Upper lobe of right lung (tissue), 1 donor: Measurements from ENCODE around the gene PARD3B. TPM values are rescaled to one million over a fixed set of nuclear protein-coding genes. Genes with fewer than 3 reads are reported as not detected.
"Not testable (repeated sequence)": the region's sequence is repeated elsewhere in the genome, so short reads cannot be mapped to it uniquely, and the experiment has no call there.

Experiments
- ATAC-seq: fragments of 200-7000 bp; cut with Tn5 transposase; one replicate; pipeline ENCODE4 v1.9.1; 2020; ENCODE audit warnings: mild to moderate bottlenecking, moderate library complexity
- DNase-seq: peaks from one replicate; pipeline ENCODE4 v3.0.0-alpha.2; 2020
- H3K27ac ChIP-seq: fragments of 200-600 bp; one replicate; pipeline ENCODE4 v1.8.0; 2022
- H3K27me3 ChIP-seq: fragments of 200-600 bp; one replicate; pipeline ENCODE4 v1.8.0; 2022; ENCODE audit warnings: mild to moderate bottlenecking
- H3K36me3 ChIP-seq: fragments of 200-600 bp; one replicate; pipeline ENCODE4 v1.8.0; 2022
- H3K4me1 ChIP-seq: fragments of 200-600 bp; one replicate; pipeline ENCODE4 v1.8.0; 2022
- H3K4me3 ChIP-seq: fragments of 200-600 bp; one replicate; pipeline ENCODE4 v1.8.0; 2022; ENCODE audit warnings: mild to moderate bottlenecking
- H3K9me3 ChIP-seq: fragments of 200-600 bp; one replicate; pipeline ENCODE4 v1.8.0; 2022
- intact Hi-C: fragments of 100-400 bp; cut with DNase I; formaldehyde crosslinking; loops from one replicate; pipeline ENCODE4 v1.11.0; 2022
- total RNA-seq: library from RNA; stranded (reverse); fragmentation: NEBNext Ultra II Directional; extraction: Animal tissue kit (Norgen Biotek cat#: 25700); gene quantifications from one replicate; pipeline ENCODE4 v1.2.1, GENCODE V29; 2021
- TF ChIP-seq, protein P1 (sequence below): fragments of 200-600 bp; IDR thresholded peaks from one replicate; pipeline ENCODE4 v1.8.0; 2022; ENCODE audit warnings: antibody characterized with exemption
- donor health status: DM: no; HTN: yes; CAD: no; lungs with severe emphysema.

PARD3B gene
- total RNA-seq, 1 donor from 2014 or later = 32.5 TPM

DNA sequence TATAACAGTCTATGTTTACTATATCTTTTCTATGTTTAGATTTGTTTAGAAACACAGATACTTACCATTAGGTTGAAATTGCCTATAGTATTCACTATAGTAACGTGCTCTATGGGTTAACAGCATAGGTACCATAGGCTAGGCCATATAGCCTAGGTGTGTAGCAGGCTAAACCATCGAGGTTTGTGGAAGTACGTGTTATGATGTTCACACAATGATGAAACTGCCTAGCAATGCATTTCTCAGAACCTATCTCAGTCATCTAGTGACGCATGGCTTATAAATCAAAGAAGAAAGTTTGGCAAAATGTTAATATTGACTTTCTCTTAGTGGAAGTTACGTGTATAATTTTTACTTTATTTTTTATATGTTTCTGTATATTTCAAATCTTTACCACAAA is 670.8 kb downstream of the PARD3B start:
- no peak overlapping the region for H3K27ac ChIP-seq
- intact Hi-C loops = no loop called here
- TF ChIP-seq, protein P1, sequence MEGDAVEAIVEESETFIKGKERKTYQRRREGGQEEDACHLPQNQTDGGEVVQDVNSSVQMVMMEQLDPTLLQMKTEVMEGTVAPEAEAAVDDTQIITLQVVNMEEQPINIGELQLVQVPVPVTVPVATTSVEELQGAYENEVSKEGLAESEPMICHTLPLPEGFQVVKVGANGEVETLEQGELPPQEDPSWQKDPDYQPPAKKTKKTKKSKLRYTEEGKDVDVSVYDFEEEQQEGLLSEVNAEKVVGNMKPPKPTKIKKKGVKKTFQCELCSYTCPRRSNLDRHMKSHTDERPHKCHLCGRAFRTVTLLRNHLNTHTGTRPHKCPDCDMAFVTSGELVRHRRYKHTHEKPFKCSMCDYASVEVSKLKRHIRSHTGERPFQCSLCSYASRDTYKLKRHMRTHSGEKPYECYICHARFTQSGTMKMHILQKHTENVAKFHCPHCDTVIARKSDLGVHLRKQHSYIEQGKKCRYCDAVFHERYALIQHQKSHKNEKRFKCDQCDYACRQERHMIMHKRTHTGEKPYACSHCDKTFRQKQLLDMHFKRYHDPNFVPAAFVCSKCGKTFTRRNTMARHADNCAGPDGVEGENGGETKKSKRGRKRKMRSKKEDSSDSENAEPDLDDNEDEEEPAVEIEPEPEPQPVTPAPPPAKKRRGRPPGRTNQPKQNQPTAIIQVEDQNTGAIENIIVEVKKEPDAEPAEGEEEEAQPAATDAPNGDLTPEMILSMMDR = no peak
- no peaks in the 10 kb centered on the region for H3K27me3 ChIP-seq
- H3K9me3 ChIP-seq = no peaks in the 10 kb centered on the region
- DNase-seq (no peak), ATAC-seq (no peak)
- H3K4me3 ChIP-seq = no peak overlapping the region
- H3K36me3 ChIP-seq = no peaks in the 10 kb centered on the region
- H3K4me1 ChIP-seq = no peaks in the 10 kb centered on the region

DNA sequence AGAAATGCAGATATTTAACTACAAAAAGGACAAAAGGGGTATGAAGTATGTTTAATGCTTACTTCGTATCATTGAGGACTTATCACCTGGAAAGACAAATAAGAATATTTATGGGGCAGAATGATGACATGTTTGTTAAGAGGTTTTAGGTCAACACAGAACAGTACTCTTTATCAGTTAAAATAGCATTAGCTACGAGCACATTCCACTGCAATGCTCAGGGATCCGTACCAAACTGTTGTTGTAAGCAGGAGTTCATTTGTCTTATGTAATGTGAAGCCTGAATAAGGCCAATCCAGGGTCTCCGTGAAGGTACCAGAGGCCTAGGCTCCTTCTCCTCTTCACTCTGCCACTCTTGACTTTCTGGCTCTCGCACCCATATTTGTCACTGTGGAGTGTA is 671.3 kb downstream of the PARD3B start:
- DNase-seq = no peak

DNA sequence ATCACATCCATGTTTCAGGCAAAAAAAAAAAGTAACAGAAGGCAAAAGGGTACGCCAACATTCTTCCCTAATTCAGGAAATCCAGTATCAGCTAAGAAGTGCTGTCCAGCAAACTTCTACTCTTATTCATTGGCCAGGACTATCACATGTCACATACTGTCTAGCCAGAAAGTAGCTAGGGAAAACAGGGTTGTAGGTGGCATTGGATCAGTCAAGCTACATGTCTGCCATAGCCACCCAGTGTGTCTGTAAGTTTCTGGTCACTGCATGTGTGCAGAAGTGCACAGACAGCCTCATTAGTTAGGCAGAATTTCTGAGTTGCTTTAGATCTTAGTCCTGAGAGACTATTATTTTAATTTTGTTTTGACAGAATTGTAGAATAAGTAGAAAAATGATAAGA is 671.7 kb downstream of the PARD3B start:
- no peaks in the 10 kb centered on the region for H3K27me3 ChIP-seq
- no peak for ATAC-seq
- DNase-seq = no peak
- no peaks in the 10 kb centered on the region for H3K36me3 ChIP-seq
- TF ChIP-seq, protein P1 = no peak
- H3K4me1 ChIP-seq = no peaks in the 10 kb centered on the region
- H3K27ac ChIP-seq = no peak overlapping the region
- H3K9me3 ChIP-seq = no peaks in the 10 kb centered on the region
- intact Hi-C loops = no loop called here
- no peak overlapping the region for H3K4me3 ChIP-seq

More for the DNA sequence above, 671.3 kb downstream of the PARD3B start:
- no peaks in the 10 kb centered on the region for H3K36me3 ChIP-seq
- H3K4me3 ChIP-seq = no peak overlapping the region
- H3K4me1 ChIP-seq = no peaks in the 10 kb centered on the region
- no peak for ATAC-seq
- no peak overlapping the region for H3K27ac ChIP-seq
- H3K27me3 ChIP-seq = no peaks in the 10 kb centered on the region
- intact Hi-C loops = no loop called here
- no peaks in the 10 kb centered on the region for H3K9me3 ChIP-seq
- TF ChIP-seq, protein P1 = no peak

DNA sequence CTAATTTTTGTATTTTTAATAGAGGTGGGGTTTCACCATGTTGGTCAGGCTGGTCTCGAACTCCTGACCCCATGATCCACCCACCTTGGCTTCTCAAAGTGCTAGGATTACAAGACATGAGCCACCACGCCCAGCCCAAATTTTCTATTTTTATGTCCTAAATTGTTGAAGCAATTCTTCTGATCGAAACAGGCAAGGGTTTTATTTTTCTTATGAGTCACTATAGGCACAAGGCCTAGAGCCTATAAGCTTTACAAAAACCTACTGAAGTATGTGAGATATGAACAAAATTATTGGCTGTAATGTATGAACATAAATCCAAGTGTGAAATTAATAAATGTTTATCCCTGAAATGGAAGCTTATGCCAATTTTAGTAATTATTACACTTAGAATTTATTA is 672.8 kb downstream of the PARD3B start:
- no peaks in the 10 kb centered on the region for H3K4me1 ChIP-seq
- no peaks in the 10 kb centered on the region for H3K9me3 ChIP-seq
- H3K36me3 ChIP-seq = no peaks in the 10 kb centered on the region
- DNase-seq (no peak), ATAC-seq (no peak)
- H3K27ac ChIP-seq = no peak overlapping the region
- no peak overlapping the region for H3K4me3 ChIP-seq
- no peaks in the 10 kb centered on the region for H3K27me3 ChIP-seq
- intact Hi-C loops = no loop called here
- TF ChIP-seq, protein P1 = no peak

DNA sequence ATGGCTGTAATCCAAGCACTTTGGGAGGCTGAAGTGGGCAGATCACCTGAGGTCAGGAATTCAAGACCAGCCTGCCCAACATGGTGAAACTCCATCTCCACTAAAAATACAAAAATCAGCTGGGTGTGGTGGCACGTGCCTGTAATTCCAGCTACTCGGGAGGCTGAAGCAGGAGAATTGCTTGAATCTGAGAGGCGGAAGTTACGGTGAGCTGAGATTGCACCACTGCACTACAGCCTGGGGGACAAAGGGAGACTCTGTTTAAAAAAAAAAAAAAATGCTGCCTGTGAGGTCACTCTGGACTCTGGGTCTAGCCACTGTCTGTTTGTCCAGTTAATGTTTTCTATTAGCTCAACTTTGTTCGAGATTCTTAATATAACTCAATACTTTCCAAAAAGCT is 673.5 kb downstream of the PARD3B start:
- intact Hi-C loops = not testable (repeated sequence)

DNA sequence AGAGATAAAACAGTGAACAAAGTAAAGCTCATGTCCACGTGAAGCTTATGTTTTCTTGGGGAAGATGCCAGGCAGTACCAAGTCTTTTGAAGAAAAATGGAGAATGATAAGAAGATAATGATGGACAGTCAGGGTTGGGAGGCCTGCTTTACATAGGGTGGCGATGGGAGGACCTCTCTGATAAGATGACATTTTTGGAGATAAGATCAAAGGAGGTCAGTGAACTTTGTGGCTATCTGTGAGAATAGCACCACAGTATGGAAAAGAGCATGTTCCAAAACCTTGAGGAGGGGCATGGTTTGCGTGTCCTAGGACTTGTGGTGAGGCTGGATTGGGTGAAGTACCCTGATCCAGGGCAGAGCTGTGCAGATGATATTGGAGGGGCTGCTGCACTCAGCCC is 675.3 kb downstream of the PARD3B start:
- no peak overlapping the region for H3K27ac ChIP-seq
- intact Hi-C loops = no loop called here
- ATAC-seq = no peak
- H3K27me3 ChIP-seq = no peaks in the 10 kb centered on the region
- no peak for DNase-seq
- TF ChIP-seq, protein P1 = no peak
- H3K4me3 ChIP-seq = no peak overlapping the region
- no peaks in the 10 kb centered on the region for H3K9me3 ChIP-seq
- H3K4me1 ChIP-seq = no peaks in the 10 kb centered on the region
- H3K36me3 ChIP-seq = no peaks in the 10 kb centered on the region

More for the DNA sequence above, 673.5 kb downstream of the PARD3B start:
- H3K4me1 ChIP-seq, H3K9me3 ChIP-seq, H3K27me3 ChIP-seq, H3K36me3 ChIP-seq, H3K27ac ChIP-seq, ATAC-seq, H3K4me3 ChIP-seq, DNase-seq: not testable (repeated sequence)
